GM12878 (cell line): Measurements from ENCODE around the gene TMEM175.

Experiments
- ATF7 ChIP-seq: fragments of 450-650 bp; IDR thresholded peaks from 2 replicates; pipeline ENCODE4 v1.6.1; 2016; ENCODE audit warnings: low read depth, mild to moderate bottlenecking
- CTCF ChIP-seq, 3 experiments: IDR thresholded peaks in 2 of 3; conservative IDR thresholded peaks in 1 of 3; 2 replicates each; pipeline ENCODE4 v1.5.1; 2011; ENCODE audit warnings: low read depth in 3 of 3, low read length in 3 of 3, mild to moderate bottlenecking in 3 of 3, control low read depth in 2 of 3, moderate library complexity in 2 of 3, inconsistent platforms in 1 of 3, mixed read lengths in 1 of 3; ENCODE audit not compliant: control insufficient read depth in 2 of 3, insufficient read depth in 1 of 3; ENCODE audit errors: extremely low read depth in 1 of 3
- EGR1 ChIP-seq, 2 experiments: IDR thresholded peaks; 1 replicate in 1 of 2; 2 replicates in 1 of 2; pipeline ENCODE4 v1.6.1; 2011 to 2012; ENCODE audit warnings: low read depth in 2 of 2, low read length in 2 of 2, borderline replicate concordance in 1 of 2, mild to moderate bottlenecking in 1 of 2, moderate library complexity in 1 of 2
- EP300 ChIP-seq, 2 experiments: fragments of 150-350 bp in 1 of 2; IDR thresholded peaks; 2 replicates each; pipeline ENCODE4 v1.6.1; 2011 to 2012; ENCODE audit warnings: low read depth in 2 of 2, low read length in 2 of 2, borderline replicate concordance in 1 of 2, improper control_type of control experiment in 1 of 2, inconsistent platforms in 1 of 2; ENCODE audit not compliant: control insufficient read depth in 1 of 2
- MXI1 ChIP-seq: fragments of 150-350 bp; IDR thresholded peaks from 2 replicates; pipeline ENCODE4 v1.6.1; 2011; ENCODE audit warnings: low read depth, mild to moderate bottlenecking, inconsistent platforms, low read length, improper control_type of control experiment
- NR2C2 ChIP-seq: IDR thresholded peaks from 2 replicates; pipeline ENCODE4 v1.6.1; 2011; ENCODE audit warnings: borderline replicate concordance, low read depth; ENCODE audit not compliant: control insufficient read depth, insufficient read length
- POLR2A ChIP-seq: IDR thresholded peaks from 2 replicates; pipeline ENCODE4 v1.6.1; 2011; ENCODE audit warnings: low read depth, mild to moderate bottlenecking, low read length
- POLR2AphosphoS5 ChIP-seq: IDR thresholded peaks from 2 replicates; pipeline ENCODE4 v1.6.1; 2011; ENCODE audit warnings: mild to moderate bottlenecking, low read length, inconsistent platforms
- RBBP5 ChIP-seq: fragments of 200-600 bp; sonication (generic); conservative IDR thresholded peaks from 2 replicates; pipeline ENCODE4 v1.6.1; 2016
- REST ChIP-seq: IDR thresholded peaks from 2 replicates; pipeline ENCODE4 v1.6.1; 2012; ENCODE audit warnings: mild to moderate bottlenecking, low read depth, low read length
- USF2 ChIP-seq: IDR thresholded peaks from 2 replicates; pipeline ENCODE4 v1.6.1; 2011; ENCODE audit warnings: low read depth, low read length, improper control_type of control experiment, borderline replicate concordance

- no peak for TF ChIP-seq POLR2AphosphoS5
- no peak for TF ChIP-seq RBBP5
- TF ChIP-seq CTCF (IDR thresholded peaks at IDR 0.05 in 2 of 3, conservative IDR thresholded peaks at IDR 0.05 in 1 of 3; ENCODE audit: control insufficient read depth in 2 of 3, extremely low read depth in 1 of 3, insufficient read depth in 1 of 3, low read depth in 3 of 3, low read length in 3 of 3) = no peak
- peak; percentile 49 for TF ChIP-seq POLR2A
- no peak for TF ChIP-seq REST
- no peak for TF ChIP-seq EP300 (IDR thresholded peaks at IDR 0.05; ENCODE audit: borderline replicate concordance in 1 of 2, control insufficient read depth in 1 of 2, low read depth in 2 of 2, low read length in 2 of 2)
- no peak for TF ChIP-seq MXI1
- TF ChIP-seq EGR1 (IDR thresholded peaks at IDR 0.05; ENCODE audit: borderline replicate concordance in 1 of 2, low read depth in 2 of 2, low read length in 2 of 2) = no peak
- TF ChIP-seq USF2 = no peak
- no peak for TF ChIP-seq ATF7
- no peak for TF ChIP-seq NR2C2
Observed at GRCh38 chr4:895596-895995, 36.7 kb upstream of the TMEM175 start.
